ENCODE data around the gene ATP5F1B.

The ATP5F1B gene

DNA sequence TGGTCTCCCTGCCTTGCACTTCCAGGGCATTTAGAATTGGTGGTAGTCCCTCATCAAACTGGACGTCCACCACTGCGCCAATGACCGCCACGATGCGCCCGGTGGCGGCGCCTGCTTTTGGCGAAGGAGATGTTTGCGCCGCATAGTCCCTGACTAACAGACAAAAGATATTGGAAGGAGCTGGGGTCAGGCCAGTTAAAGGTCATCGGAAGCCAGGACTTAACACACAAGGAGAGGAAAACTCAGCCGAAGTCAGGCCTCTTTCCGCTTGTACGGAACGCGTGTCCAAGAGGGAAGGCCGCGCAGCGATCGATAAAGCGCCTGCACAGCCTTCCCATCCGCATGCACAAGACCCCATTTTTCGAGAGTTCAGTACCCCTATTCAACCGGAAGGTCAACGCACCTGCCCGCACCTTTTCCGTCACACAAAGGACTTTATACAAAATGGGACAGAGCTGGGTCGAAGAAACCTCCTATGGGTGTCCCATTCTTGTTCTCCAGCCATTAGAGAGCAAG lies 525 bp downstream of the ATP5F1B start:
- Histone ChIP-seq H3K4me3 (replicated peaks; ENCODE audit: insufficient read depth, low read length) (peak overlapping the region; percentile 67), H3K27me3 (ENCODE audit: insufficient read depth, poor library complexity, severe bottlenecking) (no peaks in the 10 kb centered on the region), H3K27ac (replicated peaks) (peak overlapping the region; percentile 96)
- DNase-seq (ENCODE audit: low read depth in 1 of 2, low spot score in 1 of 2), result no peak
- TF ChIP-seq SPI1 (IDR thresholded peaks at IDR 0.05; ENCODE audit: borderline replicate concordance, low read depth) (no peak), GABPA (IDR thresholded peaks at IDR 0.05; ENCODE audit: low read depth) (no peak), POLR2AphosphoS5 (IDR thresholded peaks at IDR 0.05; ENCODE audit: low read depth) (no peak)
- TF ChIP-seq, protein P1, sequence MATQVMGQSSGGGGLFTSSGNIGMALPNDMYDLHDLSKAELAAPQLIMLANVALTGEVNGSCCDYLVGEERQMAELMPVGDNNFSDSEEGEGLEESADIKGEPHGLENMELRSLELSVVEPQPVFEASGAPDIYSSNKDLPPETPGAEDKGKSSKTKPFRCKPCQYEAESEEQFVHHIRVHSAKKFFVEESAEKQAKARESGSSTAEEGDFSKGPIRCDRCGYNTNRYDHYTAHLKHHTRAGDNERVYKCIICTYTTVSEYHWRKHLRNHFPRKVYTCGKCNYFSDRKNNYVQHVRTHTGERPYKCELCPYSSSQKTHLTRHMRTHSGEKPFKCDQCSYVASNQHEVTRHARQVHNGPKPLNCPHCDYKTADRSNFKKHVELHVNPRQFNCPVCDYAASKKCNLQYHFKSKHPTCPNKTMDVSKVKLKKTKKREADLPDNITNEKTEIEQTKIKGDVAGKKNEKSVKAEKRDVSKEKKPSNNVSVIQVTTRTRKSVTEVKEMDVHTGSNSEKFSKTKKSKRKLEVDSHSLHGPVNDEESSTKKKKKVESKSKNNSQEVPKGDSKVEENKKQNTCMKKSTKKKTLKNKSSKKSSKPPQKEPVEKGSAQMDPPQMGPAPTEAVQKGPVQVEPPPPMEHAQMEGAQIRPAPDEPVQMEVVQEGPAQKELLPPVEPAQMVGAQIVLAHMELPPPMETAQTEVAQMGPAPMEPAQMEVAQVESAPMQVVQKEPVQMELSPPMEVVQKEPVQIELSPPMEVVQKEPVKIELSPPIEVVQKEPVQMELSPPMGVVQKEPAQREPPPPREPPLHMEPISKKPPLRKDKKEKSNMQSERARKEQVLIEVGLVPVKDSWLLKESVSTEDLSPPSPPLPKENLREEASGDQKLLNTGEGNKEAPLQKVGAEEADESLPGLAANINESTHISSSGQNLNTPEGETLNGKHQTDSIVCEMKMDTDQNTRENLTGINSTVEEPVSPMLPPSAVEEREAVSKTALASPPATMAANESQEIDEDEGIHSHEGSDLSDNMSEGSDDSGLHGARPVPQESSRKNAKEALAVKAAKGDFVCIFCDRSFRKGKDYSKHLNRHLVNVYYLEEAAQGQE (IDR thresholded peaks at IDR 0.05; ENCODE audit: insufficient replicate concordance, low read depth), result no peak
- TF ChIP-seq, protein P2, sequence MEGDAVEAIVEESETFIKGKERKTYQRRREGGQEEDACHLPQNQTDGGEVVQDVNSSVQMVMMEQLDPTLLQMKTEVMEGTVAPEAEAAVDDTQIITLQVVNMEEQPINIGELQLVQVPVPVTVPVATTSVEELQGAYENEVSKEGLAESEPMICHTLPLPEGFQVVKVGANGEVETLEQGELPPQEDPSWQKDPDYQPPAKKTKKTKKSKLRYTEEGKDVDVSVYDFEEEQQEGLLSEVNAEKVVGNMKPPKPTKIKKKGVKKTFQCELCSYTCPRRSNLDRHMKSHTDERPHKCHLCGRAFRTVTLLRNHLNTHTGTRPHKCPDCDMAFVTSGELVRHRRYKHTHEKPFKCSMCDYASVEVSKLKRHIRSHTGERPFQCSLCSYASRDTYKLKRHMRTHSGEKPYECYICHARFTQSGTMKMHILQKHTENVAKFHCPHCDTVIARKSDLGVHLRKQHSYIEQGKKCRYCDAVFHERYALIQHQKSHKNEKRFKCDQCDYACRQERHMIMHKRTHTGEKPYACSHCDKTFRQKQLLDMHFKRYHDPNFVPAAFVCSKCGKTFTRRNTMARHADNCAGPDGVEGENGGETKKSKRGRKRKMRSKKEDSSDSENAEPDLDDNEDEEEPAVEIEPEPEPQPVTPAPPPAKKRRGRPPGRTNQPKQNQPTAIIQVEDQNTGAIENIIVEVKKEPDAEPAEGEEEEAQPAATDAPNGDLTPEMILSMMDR (IDR thresholded peaks at IDR 0.05; ENCODE audit: insufficient read depth, low read length), result no peak

DNA sequence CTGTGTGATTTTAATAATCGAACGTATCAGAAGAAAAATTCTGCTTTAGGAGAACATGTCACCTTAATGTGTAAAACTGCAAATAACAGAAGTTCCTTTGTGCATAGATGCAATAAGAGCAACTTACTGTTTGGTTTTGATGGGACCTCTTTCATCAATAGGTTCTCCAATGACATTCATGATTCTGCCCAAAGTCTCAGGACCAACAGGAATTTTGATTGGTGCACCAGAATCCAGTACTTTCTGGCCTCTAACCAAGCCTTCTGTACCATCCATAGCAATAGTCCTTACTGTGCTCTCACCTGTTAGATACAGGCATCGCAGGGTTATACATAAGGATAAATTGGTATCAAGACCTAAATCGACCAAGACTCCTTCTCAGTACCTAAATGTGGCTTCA lies 1.1 kb downstream of the ATP5F1B start:
- Histone ChIP-seq H3K27ac (replicated peaks) (peak overlapping the region; percentile 96), H3K4me3 (replicated peaks; ENCODE audit: insufficient read depth, low read length) (peak overlapping the region; percentile 67), H3K27me3 (ENCODE audit: insufficient read depth, poor library complexity, severe bottlenecking) (no peaks in the 10 kb centered on the region)
- DNase-seq (ENCODE audit: low read depth in 1 of 2, low spot score in 1 of 2), result no peak
- TF ChIP-seq SPI1 (IDR thresholded peaks at IDR 0.05; ENCODE audit: borderline replicate concordance, low read depth) (no peak), GABPA (IDR thresholded peaks at IDR 0.05; ENCODE audit: low read depth) (no peak), POLR2AphosphoS5 (IDR thresholded peaks at IDR 0.05; ENCODE audit: low read depth) (no peak)
- TF ChIP-seq, protein P2 (IDR thresholded peaks at IDR 0.05; ENCODE audit: insufficient read depth, low read length), result no peak
- TF ChIP-seq, protein P1 (IDR thresholded peaks at IDR 0.05; ENCODE audit: insufficient replicate concordance, low read depth), result no peak

DNA sequence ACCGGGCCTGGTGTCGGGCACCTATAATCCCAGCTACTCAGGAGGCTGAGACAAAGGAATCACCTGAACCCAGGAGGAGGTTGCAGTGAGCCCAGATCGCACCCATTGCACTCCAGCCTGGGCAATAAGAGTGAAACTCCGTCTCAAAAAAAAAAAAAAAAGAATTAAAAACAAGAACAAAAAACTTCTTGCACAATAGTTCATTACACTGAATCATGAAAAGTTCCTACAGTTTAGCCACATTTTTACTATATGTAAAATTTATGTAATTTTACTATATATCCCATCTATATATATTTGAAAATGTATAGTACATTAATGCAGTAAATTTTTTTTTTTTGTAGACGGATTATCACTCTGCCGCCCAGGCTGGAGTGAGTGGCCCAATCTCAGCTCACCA lies 4.6 kb downstream of the ATP5F1B start:
- Histone ChIP-seq H3K27me3 (ENCODE audit: insufficient read depth, poor library complexity, severe bottlenecking) (no peaks in the 10 kb centered on the region), H3K27ac (replicated peaks) (no peak overlapping the region), H3K4me3 (replicated peaks; ENCODE audit: insufficient read depth, low read length) (no peak overlapping the region)
- TF ChIP-seq, protein P1 (IDR thresholded peaks at IDR 0.05; ENCODE audit: insufficient replicate concordance, low read depth), result no peak
- TF ChIP-seq POLR2AphosphoS5 (IDR thresholded peaks at IDR 0.05; ENCODE audit: low read depth), result no peak
- TF ChIP-seq, protein P2 (IDR thresholded peaks at IDR 0.05; ENCODE audit: insufficient read depth, low read length), result no peak
- no peak for TF ChIP-seq SPI1 (IDR thresholded peaks at IDR 0.05; ENCODE audit: borderline replicate concordance, low read depth)
- TF ChIP-seq GABPA (IDR thresholded peaks at IDR 0.05; ENCODE audit: low read depth), result no peak
- DNase-seq (ENCODE audit: low read depth in 1 of 2, low spot score in 1 of 2), result no peak

Measured in HL-60 (cell line).